HEK293T (cell line): ENCODE results near the gene LRRC56.

Experiments
- FOXA1 ChIP-seq: fragments of 450-650 bp; IDR thresholded peaks from 2 replicates; pipeline ENCODE4 v1.6.1; 2016; ENCODE audit warnings: mild to moderate bottlenecking
- HDGF ChIP-seq: fragments of 450-650 bp; IDR thresholded peaks from 2 replicates; pipeline ENCODE4 v1.6.1; 2017; ENCODE audit warnings: antibody characterized with exemption, borderline replicate concordance
- LEF1 ChIP-seq: fragments of 450-650 bp; IDR thresholded peaks from 2 replicates; pipeline ENCODE4 v1.6.1; 2017; ENCODE audit warnings: mild to moderate bottlenecking, borderline replicate concordance
- NFRKB ChIP-seq: fragments of 450-650 bp; IDR thresholded peaks from 2 replicates; pipeline ENCODE4 v1.6.1; 2016; ENCODE audit warnings: mild to moderate bottlenecking, moderate library complexity
- SP1 ChIP-seq: fragments of 450-650 bp; IDR thresholded peaks from 2 replicates; pipeline ENCODE4 v1.6.1; 2017
- TARDBP ChIP-seq: fragments of 450-650 bp; IDR thresholded peaks from 2 replicates; pipeline ENCODE4 v1.6.1; 2016

GRCh38 chr11:521177-521688 lies 16.1 kb upstream of the LRRC56 start:
- no peak for TF ChIP-seq HDGF
- TF ChIP-seq SP1, result no peak
- no peak for TF ChIP-seq NFRKB
- no peak for TF ChIP-seq TARDBP
- no peak for TF ChIP-seq LEF1
- TF ChIP-seq FOXA1, result no peak
